Bronchus fibroblast of lung (primary cell): ENCODE results near the gene TFPT. TPM values are rescaled to one million over a fixed set of nuclear protein-coding genes. Genes with fewer than 3 reads are reported as not detected.

ENCODE experiments used
- total RNA-seq: library from RNA; depleted of rRNA; stranded (reverse); fragments of >200 nt; gene quantifications from 2 replicates; pipeline ENCODE4 v1.2.3, GENCODE V29; 2015

Gene TFPT
- 21.9 and 22.0 TPM in 2 replicates for total RNA-seq

DNA sequence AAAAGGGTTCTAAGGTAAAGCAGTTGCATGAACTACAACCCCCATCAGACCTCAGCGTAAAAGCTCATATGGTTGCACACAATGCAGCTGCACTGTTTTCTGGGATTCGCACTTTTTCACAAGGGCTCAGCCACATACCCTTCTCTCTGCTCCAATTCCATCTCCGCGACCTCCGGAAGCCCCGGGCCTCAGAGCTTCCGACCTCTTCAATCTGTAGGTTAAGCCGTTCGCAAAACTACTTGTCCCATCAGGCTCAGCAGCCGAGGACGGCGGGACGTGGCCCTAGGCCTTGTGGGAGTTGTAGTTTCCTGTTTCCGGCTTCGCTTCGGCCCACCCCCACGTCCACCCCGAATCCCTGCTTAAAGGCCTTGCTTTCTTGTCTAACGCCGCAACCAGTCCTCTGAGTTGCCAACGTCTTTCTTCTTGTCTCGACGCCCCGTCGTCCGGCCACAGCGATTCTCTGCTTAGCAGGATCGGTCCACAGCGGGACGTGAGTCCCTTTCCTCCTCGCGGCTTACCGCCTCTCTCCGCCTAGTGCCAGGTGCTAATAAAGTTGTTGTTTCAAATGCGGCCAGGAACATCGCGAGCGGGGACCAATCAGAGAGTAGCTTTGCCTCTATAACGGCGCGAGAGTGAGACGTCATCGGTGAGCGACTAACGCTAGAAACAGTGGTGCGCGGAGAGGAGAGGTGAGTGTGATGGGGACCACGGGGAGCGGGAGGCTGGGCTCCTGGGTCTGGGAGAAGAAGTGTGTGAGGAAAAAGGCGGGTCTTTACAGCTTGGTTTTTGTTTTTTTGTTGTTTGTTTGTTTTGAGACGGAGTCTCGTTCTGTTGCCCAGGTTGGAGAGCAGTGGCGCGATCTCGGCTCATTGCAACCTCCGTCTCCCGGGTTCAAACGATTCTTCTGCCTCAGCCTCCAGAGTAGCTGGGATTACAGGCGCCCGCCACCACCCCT, at the start of gene TFPT, which contains the start of gene PRPF31:
Gene TFPT (minus strand): TSS at position 549 of the 955 bp plus-strand sequence. CDS start 388 bp downstream, at position 161.
Gene PRPF31 (plus strand): TSS at position 646 of the 955 bp plus-strand sequence. CDS start 2,525 bp downstream, outside the sequence.

DNA sequence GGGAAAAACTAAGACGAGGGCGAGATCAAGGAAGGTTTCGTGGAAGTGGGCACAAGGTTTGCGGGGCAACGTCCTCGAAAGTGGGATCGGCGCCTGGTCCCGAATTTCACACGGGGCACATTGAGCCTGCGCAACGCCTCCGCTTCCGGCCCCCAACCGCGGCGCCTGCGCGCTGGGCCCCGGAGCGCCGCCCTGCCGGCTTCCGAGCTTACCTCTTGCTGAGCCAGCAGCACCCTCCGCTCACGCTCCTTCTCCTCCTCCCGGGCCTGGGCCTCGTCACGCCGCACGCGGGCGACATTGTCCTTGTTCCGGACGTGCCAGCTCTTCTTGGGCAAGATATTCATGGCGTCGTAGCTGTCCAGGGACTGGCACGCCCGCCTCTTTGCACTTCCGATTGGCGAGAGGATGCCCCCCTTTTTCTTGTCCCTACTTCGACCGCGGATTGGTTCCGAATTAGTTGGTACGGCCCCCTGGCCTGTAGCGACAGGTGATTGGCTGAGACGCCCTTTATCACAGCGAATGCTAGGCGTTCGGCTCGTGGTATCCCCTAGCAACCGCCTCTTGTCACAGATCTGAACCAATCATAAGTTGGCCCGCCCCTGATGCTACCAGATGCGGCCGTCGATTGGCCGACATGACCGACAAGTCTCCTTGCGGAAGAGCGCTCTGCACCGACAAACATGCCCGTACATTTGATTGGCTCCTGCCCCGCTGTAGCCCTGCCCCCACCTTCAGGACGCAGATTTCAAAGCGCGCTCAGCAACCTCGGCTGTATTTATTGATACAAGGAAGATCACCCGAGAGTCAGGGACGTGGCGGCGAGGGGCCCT, 44.1 kb upstream of the TFPT start, which contains the start of gene LENG1:
Gene LENG1 (minus strand): TSS at position 370 of the 830 bp plus-strand sequence. CDS start 26 bp downstream, at position 344.

DNA sequence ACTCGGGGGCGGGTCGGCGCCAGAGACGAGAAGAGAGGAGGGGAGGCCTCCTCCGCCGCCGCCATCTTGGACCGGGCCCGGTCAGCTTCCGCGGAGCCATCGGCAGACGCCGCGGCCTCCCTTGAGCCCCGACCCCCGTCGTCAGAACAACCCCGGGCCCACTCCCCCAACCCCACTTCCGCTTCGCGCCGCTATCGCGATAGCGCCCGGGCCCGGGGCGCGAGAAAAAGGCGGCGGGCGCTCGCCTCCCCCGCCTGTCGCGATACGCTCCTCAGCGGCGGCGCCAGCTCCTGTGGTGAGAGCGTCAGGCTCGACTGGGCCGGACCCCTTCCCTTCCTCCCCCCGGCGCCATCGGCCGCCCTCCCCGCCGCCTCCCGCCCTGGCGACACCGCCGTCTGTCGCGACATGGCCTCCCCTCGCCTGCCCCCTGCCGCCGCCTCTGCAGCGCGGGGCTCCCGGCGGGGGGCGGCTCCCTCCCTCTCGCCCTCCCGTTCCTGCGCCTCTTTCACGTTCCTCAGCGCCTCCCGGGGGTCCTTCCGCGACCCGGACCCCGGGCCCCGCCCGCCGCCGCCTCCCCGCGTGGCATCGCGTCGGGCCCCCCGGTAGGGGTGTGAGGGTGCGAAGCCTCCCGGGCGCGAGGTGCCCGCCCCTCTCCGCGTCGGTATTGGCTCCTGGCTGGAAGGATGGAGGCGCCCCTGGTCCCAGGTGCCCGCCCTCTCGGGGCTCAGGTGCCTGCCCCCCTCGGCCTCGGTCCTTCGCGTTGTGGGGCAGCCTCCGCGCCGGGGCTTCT, 22.4 kb upstream of the TFPT start, which contains the start of gene CNOT3:
Gene CNOT3 (plus strand): TSS at position 64 of the 790 bp plus-strand sequence. CDS start 5,217 bp downstream, outside the sequence.

DNA sequence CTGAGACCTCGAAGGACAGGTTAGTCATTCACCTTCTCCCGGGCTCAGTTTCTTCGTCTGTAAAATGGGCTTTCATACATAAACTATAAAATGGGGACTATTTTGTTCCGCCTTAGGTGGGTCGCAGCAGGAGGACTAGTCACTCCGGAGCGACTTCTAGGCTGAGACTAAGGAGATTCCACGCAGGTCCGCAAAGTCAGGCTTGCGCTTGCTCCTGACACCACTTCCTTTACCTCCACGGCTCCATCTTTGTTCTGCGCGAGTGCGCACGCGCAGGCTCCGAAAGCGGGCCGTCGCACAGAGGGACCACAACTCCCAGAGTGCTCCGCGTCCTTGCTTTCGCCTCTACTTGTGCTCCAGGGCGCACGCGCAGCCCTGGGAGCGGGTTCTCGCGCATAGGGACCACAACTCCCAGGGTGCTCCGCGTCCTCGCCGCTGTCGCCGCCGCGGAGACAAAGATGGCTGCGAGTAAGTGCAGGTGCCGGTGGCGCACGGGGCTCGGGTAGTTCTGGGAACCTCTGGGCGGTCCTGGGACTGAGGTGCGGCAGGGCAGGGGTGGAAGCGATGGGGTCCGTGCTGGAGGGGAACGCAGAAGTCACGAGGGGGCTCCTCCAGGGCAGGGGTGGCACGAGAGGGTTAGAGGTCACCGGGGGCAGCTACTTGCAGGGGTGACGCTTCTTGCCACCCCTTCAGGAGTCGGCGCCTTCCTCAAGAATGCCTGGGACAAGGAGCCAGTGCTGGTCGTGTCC, 12.9 kb downstream of the TFPT start, which contains the start of gene NDUFA3:
Gene NDUFA3 (plus strand): TSS at position 435 of the 749 bp plus-strand sequence. CDS start 24 bp downstream, at position 459.

DNA sequence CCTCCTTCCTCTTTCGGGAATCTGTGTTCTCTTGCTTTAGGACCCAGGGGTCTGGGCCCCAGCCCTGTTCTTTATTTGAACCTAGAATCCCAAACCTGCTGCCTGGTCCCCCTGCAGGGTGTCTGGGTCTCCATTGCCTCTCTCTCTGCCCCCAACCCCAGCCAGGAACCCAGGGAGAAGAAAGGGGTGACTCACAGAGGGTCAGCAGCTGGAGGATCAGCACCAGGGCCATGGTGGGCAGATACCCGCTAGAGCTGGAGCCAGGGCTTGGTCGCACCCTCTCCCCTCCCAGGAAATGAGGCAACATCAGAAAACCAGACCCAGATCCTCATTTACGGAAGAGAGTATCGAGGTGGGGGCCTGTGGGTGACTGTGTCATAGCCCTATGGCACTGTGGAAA, 14.9 kb downstream of the TFPT start, which contains the start of gene OSCAR:
Gene OSCAR (minus strand): TSS at position 243 of the 400 bp plus-strand sequence. CDS start 11 bp downstream, at position 232.

GRCh38 chr19:54081032-54081431, 34.4 kb downstream of the TFPT start, which contains the start of gene TARM1:
Gene TARM1 (minus strand): TSS chr19:54081365. CDS start chr19:54081340, 25 bp downstream.

DNA sequence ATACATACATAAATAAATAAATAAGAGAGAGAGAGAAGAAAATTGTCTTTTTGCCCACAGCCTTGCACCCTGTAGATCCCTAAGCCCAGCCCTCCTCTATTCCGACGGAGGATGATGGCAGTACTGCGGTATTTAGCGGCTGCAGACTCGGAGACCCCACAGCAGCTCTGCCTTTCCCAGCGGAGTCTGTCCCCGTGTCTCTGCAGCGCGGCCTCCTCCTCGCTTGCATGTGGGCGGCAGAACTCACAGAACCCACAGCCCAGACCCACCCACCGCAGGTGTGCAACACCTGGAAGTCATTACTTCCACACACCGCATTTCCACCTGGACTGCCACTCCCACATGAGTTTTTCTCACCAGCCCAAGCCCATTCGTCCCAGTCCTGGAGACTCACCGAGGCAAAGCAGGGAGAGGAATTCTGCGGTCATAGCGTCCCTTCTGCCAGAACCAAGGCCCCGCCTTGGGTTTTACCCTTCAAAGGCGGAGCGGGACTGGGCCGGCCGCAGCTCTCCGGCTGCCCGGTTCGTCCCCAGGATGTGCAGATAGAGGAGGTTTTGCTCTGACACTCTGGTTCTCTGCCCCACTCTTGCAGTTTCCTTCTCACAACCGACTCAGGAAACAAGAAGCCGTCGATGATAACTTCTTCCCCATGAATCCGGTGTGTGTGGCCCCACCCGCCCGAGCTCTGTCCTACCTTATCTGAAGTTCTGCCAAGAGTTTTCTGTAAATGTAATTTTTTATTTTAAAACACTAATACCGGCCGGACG, 51.9 kb downstream of the TFPT start, which contains the start of gene VSTM1:
Gene VSTM1 (minus strand): TSS at position 548 of the 767 bp plus-strand sequence. CDS start 120 bp downstream, at position 428.

Other genes starting within 250 kb of the TFPT start
- 60.9 and 66.4 TPM in 2 replicates for gene MYADM, start 247.8 kb downstream of the TFPT start, total RNA-seq
- gene PRKCG, start 233.5 kb downstream of the TFPT start, total RNA-seq, result not detected in 2 replicates
- 0.17 and 0.74 TPM in 2 replicates for gene CACNG7, start 206.4 kb downstream of the TFPT start, total RNA-seq
- under 0.01 TPM in 1 of 2 replicates, not detected in the other for gene CACNG8, start 152.7 kb downstream of the TFPT start, total RNA-seq
- gene CACNG6, start 124.0 kb downstream of the TFPT start, total RNA-seq, result not detected in 2 replicates
- gene VSTM1, start 51.8 kb downstream of the TFPT start, total RNA-seq, result not detected in 2 replicates
- gene TARM1, start 34.3 kb downstream of the TFPT start, total RNA-seq, result not detected in 2 replicates
- under 0.01 TPM in 1 of 2 replicates, not detected in the other for gene OSCAR, start 14.9 kb downstream of the TFPT start, total RNA-seq
- gene NDUFA3, start 12.8 kb downstream of the TFPT start, total RNA-seq, result 35.5 and 59.8 TPM in 2 replicates
- gene PRPF31, start 97 bp upstream of the TFPT start, total RNA-seq, result 72.0 and 83.4 TPM in 2 replicates
- gene CNOT3, start 22.1 kb upstream of the TFPT start, total RNA-seq, result 13.3 and 19.5 TPM in 2 replicates
- 6.1 and 9.4 TPM in 2 replicates for gene LENG1, start 44.1 kb upstream of the TFPT start, total RNA-seq
- 0.17 and 0.45 TPM in 2 replicates for gene TMC4, start 57.5 kb upstream of the TFPT start, total RNA-seq
- 79.2 and 85.3 TPM in 2 replicates for gene MBOAT7, start 73.9 kb upstream of the TFPT start, total RNA-seq
- 90.8 and 109 TPM in 2 replicates for gene TSEN34, start 75.7 kb upstream of the TFPT start, total RNA-seq
- 2,612 and 2,869 TPM in 2 replicates for gene RPS9, start 85.2 kb upstream of the TFPT start, total RNA-seq
- not detected in 2 replicates for gene LILRB3, start 107.3 kb upstream of the TFPT start, total RNA-seq
- not detected in 2 replicates for gene LILRA6, start 127.1 kb upstream of the TFPT start, total RNA-seq
- not detected in 2 replicates for gene LILRB5, start 141.6 kb upstream of the TFPT start, total RNA-seq
- not detected in 2 replicates for gene LILRB2, start 165.5 kb upstream of the TFPT start, total RNA-seq
- not detected in 2 replicates for gene LILRA5, start 197.5 kb upstream of the TFPT start, total RNA-seq
- gene LILRA4, start 223.5 kb upstream of the TFPT start, total RNA-seq, result not detected in 2 replicates
- not detected in 2 replicates for gene LAIR1, start 249.3 kb upstream of the TFPT start, total RNA-seq